CD4-positive, alpha-beta memory T cell (primary cell): Measurements from ENCODE around the gene HNRNPF. TPM values are rescaled to one million over a fixed set of nuclear protein-coding genes. Genes with fewer than 3 reads are reported as not detected.
"Not testable (repeated sequence)": the region's sequence is repeated elsewhere in the genome, so short reads cannot be mapped to it uniquely, and the experiment has no call there.

Experiments used
- CTCF ChIA-PET: fragments of 350-600 bp; sonication (Branson Sonifier 250); formaldehyde crosslinking; loops from one replicate; lab custom pipeline; 2021; ENCODE audit warnings: inconsistent platforms; ENCODE audit not compliant: partially characterized antibody; lab: Charles Lee
- POLR2A ChIA-PET: fragments of 350-600 bp; sonication (Branson Sonifier 250); formaldehyde crosslinking; loops from one replicate; lab custom pipeline; 2021; ENCODE audit not compliant: partially characterized antibody; lab: Charles Lee
- DNase-seq, 5 donors: peaks; one replicate each; pipeline versions ENCODE4 v3.0.0 to v3.0.0-alpha.2; 2020 to 2022; ENCODE audit warnings: mixed read lengths in 1 of 5
- H3K27ac ChIP-seq: one replicate; pipeline ENCODE4 v1.7.0; 2013; ENCODE audit warnings: low read depth, low read length
- H3K27me3 ChIP-seq: 2 replicates; pipeline ENCODE4 v1.7.0; 2013; ENCODE audit warnings: mild to moderate bottlenecking, low read length, moderate library complexity; ENCODE audit not compliant: insufficient read depth
- H3K36me3 ChIP-seq: 2 replicates; pipeline ENCODE4 v1.7.0; 2013; ENCODE audit warnings: mild to moderate bottlenecking, low read length, moderate library complexity; ENCODE audit not compliant: insufficient read depth
- H3K4me1 ChIP-seq: 2 replicates; pipeline ENCODE4 v1.7.0; 2013; ENCODE audit warnings: mild to moderate bottlenecking, low read length, moderate library complexity; ENCODE audit not compliant: insufficient read depth
- H3K4me3 ChIP-seq, 2 donors: one replicate each; pipeline ENCODE4 v1.7.0; 2013; ENCODE audit warnings: low read length in 2 of 2, mild to moderate bottlenecking in 1 of 2
- H3K9me3 ChIP-seq, 2 donors: one replicate each; pipeline ENCODE4 v1.7.0; 2013; ENCODE audit warnings: low read length in 2 of 2, control low read depth in 1 of 2; ENCODE audit not compliant: control insufficient read depth in 1 of 2
- H3K27ac Mint-ChIP-seq, 7 donors: one replicate each; pipeline ENCODE4 v1.8.0; 2020 to 2021; ENCODE audit warnings: mixed read lengths in 7 of 7, mild to moderate bottlenecking in 6 of 7, inconsistent platforms in 3 of 7, moderate library complexity in 3 of 7
- H3K27me3 Mint-ChIP-seq, 2 donors: one replicate each; pipeline ENCODE4 v1.8.0; 2020 to 2021; ENCODE audit warnings: mixed read lengths in 2 of 2
- H3K36me3 Mint-ChIP-seq, 2 donors: one replicate each; pipeline ENCODE4 v1.8.0; 2020 to 2021; ENCODE audit warnings: mixed read lengths in 2 of 2, inconsistent platforms in 1 of 2, mild to moderate bottlenecking in 1 of 2
- H3K4me1 Mint-ChIP-seq, 4 donors: one replicate each; pipeline ENCODE4 v1.8.0; 2020 to 2021; ENCODE audit warnings: mixed read lengths in 4 of 4, mild to moderate bottlenecking in 1 of 4
- H3K4me3 Mint-ChIP-seq, 8 donors: one replicate each; pipeline ENCODE4 v1.8.0; 2020 to 2021; ENCODE audit warnings: mixed read lengths in 8 of 8, mild to moderate bottlenecking in 7 of 8, moderate library complexity in 6 of 8, inconsistent platforms in 3 of 8
- H3K9me3 Mint-ChIP-seq, 8 donors: one replicate each; pipeline ENCODE4 v1.8.0; 2020 to 2021; ENCODE audit warnings: mixed read lengths in 8 of 8, mild to moderate bottlenecking in 5 of 8, inconsistent platforms in 3 of 8, moderate library complexity in 1 of 8
- intact Hi-C: fragments of 100-400 bp; cut with micrococcal nuclease; formaldehyde crosslinking; loops from one replicate; pipeline ENCODE4 v1.15.1; 2023
- polyA plus RNA-seq, 2 donors: library from polyadenylated mRNA; unstranded; fragments of 300-500 nt; fragmentation: Illumina TruSeq; gene quantifications; one replicate each; pipeline ENCODE4 v1.2.3, GENCODE V29; 2021
- total RNA-seq, 2 experiments: library from RNA; stranded (reverse); gene quantifications; one replicate each; pipeline ENCODE4 v1.2.3, GENCODE V29; 2021

HNRNPF gene
- 100 to 1,000 TPM; 204 to 206 TPM for total RNA-seq
- polyA plus RNA-seq: 100 to 1,000 TPM; 242 to 296 TPM

- H3K9me3 ChIP-seq: no peaks in the 10 kb centered on the region
- H3K4me1 Mint-ChIP-seq: peaks cover 10 to 43% (median 18%) of the 10 kb centered on the region in 4 donors
- H3K27ac ChIP-seq: peak within 1 kb of the TSS; percentile 100
- peak within 1 kb of the TSS; percentile 83 to 85 for H3K4me3 ChIP-seq
- H3K36me3 Mint-ChIP-seq: peaks cover 5 to 23% of the 10 kb centered on the region in 2 donors
- CTCF ChIA-PET: interaction anchor here (1.3 to 2.5 kb wide), 3 partner anchors 10 to 16 kb away, joined by 4 to 18 read pairs (median 5); no protein-coding TSS in a partner anchor
- H3K9me3 Mint-ChIP-seq: peaks cover 0 to 2% (median 0%) of the 10 kb centered on the region in 8 donors
- peak; percentile 94 to 98 (median 97) for DNase-seq
- H3K27me3 ChIP-seq: no peaks in the 10 kb centered on the region
- peak within 1 kb of the TSS; percentile 94 to 100 (median 98) for H3K4me3 Mint-ChIP-seq
- POLR2A ChIA-PET: interaction anchor here (0.8 to 11.9 kb wide), 12 partner anchors 11 to 270 kb away, joined by 3 to 250 read pairs (median 9); partner anchors contain the start of genes CSGALNACT2 and ZNF487
- no peaks in the 10 kb centered on the region for H3K27me3 Mint-ChIP-seq
- intact Hi-C loops: loop anchor here (1.0 to 5.0 kb wide), 6 partner anchors 11 to 772 kb away; partner anchors contain the start of genes ZNF239 and ZNF33B
- peak within 1 kb of the TSS; percentile 93 to 100 (median 99) for H3K27ac Mint-ChIP-seq
- peaks cover 28% of the 10 kb centered on the region for H3K4me1 ChIP-seq
- H3K36me3 ChIP-seq: no peaks in the 10 kb centered on the region
Observed at GRCh38 chr10:43408710-43409384, at the start of gene HNRNPF. HNRNPF (minus strand) TSS chr10:43409186; CDS start chr10:43387884, 21,302 bp downstream.

GRCh38 chr10:43458227-43458626, 49.2 kb upstream of the HNRNPF start:
- Mint-ChIP-seq H3K27me3 (no peaks in the 10 kb centered on the region), H3K27ac (peak overlapping the region; percentile 41 to 89 (median 72)), H3K36me3 (peaks cover 0 to 4% of the 10 kb centered on the region in 2 donors), H3K9me3 (no peaks in the 10 kb centered on the region), H3K4me3 (peak overlapping the region in 3 of 8 donors; percentile 21 to 31 (median 27)), H3K4me1 (peaks cover 33 to 53% (median 43%) of the 10 kb centered on the region in 4 donors)
- H3K27ac ChIP-seq: no peak overlapping the region
- H3K9me3 ChIP-seq: no peaks in the 10 kb centered on the region
- POLR2A ChIA-PET: no interaction called here
- no peaks in the 10 kb centered on the region for H3K36me3 ChIP-seq
- CTCF ChIA-PET: interaction anchor here (0.6 to 1.3 kb wide), 5 partner anchors 23 to 191 kb away, joined by 3 read pairs; partner anchors contain the start of gene RASGEF1A
- no peaks in the 10 kb centered on the region for H3K27me3 ChIP-seq
- no peak for DNase-seq
- peaks cover 30% of the 10 kb centered on the region for H3K4me1 ChIP-seq
- H3K4me3 ChIP-seq: no peak overlapping the region
- intact Hi-C loops: no loop called here

GRCh38 chr10:43456561-43456960, 47.6 kb upstream of the HNRNPF start:
- Mint-ChIP-seq H3K27ac (peak overlapping the region; percentile 96 to 100 (median 99)), H3K4me1 (peaks cover 42 to 63% (median 54%) of the 10 kb centered on the region in 4 donors), H3K4me3 (peak overlapping the region in 4 of 8 donors; percentile 11 to 31 (median 20))
- CTCF ChIA-PET: interaction anchor here (1.0 to 1.4 kb wide), 2 partner anchors 29 to 95 kb away, joined by 3 to 5 read pairs; no protein-coding TSS in a partner anchor
- intact Hi-C loops, H3K36me3 Mint-ChIP-seq, H3K9me3 Mint-ChIP-seq, H3K27me3 ChIP-seq, H3K36me3 ChIP-seq, H3K9me3 ChIP-seq, H3K27me3 Mint-ChIP-seq, DNase-seq: not testable (repeated sequence)
- Histone ChIP-seq H3K4me3 (peak overlapping the region in 1 of 2 donors; percentile 82), H3K4me1 (peaks cover 47% of the 10 kb centered on the region), H3K27ac (peak overlapping the region; percentile 86)
- POLR2A ChIA-PET: interaction anchor here (0.7 to 1.0 kb wide), 2 partner anchors 317 to 334 kb away, joined by 4 read pairs; no protein-coding TSS in a partner anchor

- CTCF ChIA-PET: interaction anchor here (0.9 to 1.1 kb wide), 3 partner anchors 9 to 105 kb away, joined by 3 to 4 read pairs (median 3); no protein-coding TSS in a partner anchor
- intact Hi-C loops, H3K36me3 ChIP-seq, DNase-seq, H3K36me3 Mint-ChIP-seq, H3K27me3 ChIP-seq, H3K9me3 ChIP-seq, H3K9me3 Mint-ChIP-seq, H3K27me3 Mint-ChIP-seq, POLR2A ChIA-PET: not testable (repeated sequence)
- Mint-ChIP-seq H3K4me1 (peaks cover 42 to 62% (median 54%) of the 10 kb centered on the region in 4 donors), H3K4me3 (peak overlapping the region; percentile 94 to 99 (median 98)), H3K27ac (peak overlapping the region in 6 of 7 donors; percentile 97 to 100 (median 99))
- H3K4me1 ChIP-seq: peaks cover 52% of the 10 kb centered on the region
- H3K27ac ChIP-seq: peak overlapping the region; percentile 86
- H3K4me3 ChIP-seq: peak overlapping the region in 1 of 2 donors; percentile 73
Observed at GRCh38 chr10:43454025-43454424, 45.0 kb upstream of the HNRNPF start.

- Mint-ChIP-seq H3K9me3 (no peaks in the 10 kb centered on the region), H3K27ac (peak overlapping the region; percentile 92 to 97 (median 94)), H3K36me3 (peaks cover 0 to 4% of the 10 kb centered on the region in 2 donors), H3K4me3 (peak overlapping the region in 7 of 8 donors; percentile 64 to 88 (median 83)), H3K27me3 (no peaks in the 10 kb centered on the region), H3K4me1 (peaks cover 37 to 56% (median 48%) of the 10 kb centered on the region in 4 donors)
- Histone ChIP-seq H3K4me3 (no peak overlapping the region), H3K4me1 (peaks cover 52% of the 10 kb centered on the region), H3K9me3 (no peaks in the 10 kb centered on the region), H3K27ac (peak overlapping the region; percentile 54), H3K36me3 (no peaks in the 10 kb centered on the region), H3K27me3 (no peaks in the 10 kb centered on the region)
- POLR2A ChIA-PET: interaction anchor here (0.9 to 2.1 kb wide), 3 partner anchors 26 to 316 kb away, joined by 5 to 9 read pairs (median 7); partner anchors contain the start of gene CSGALNACT2
- DNase-seq: no peak
- CTCF ChIA-PET: interaction anchor here (1.1 to 1.8 kb wide), 4 partner anchors 9 to 105 kb away, joined by 3 to 6 read pairs (median 4); no protein-coding TSS in a partner anchor
- intact Hi-C loops: no loop called here
Observed at GRCh38 chr10:43453266-43453831, 44.4 kb upstream of the HNRNPF start.

- intact Hi-C loops: loop anchor here (1.0 kb wide), 1 partner anchor 15 kb away; the partner anchor contains the start of gene ZNF487
- no peak for DNase-seq
- H3K9me3 ChIP-seq: no peaks in the 10 kb centered on the region
- Mint-ChIP-seq H3K4me3 (peak overlapping the region; percentile 70 to 88 (median 80)), H3K9me3 (peaks cover 0 to 3% (median 0%) of the 10 kb centered on the region in 8 donors), H3K4me1 (peaks cover 34 to 51% (median 44%) of the 10 kb centered on the region in 4 donors), H3K27ac (peak overlapping the region; percentile 92 to 97 (median 94)), H3K36me3 (peaks cover 4% of the 10 kb centered on the region in 2 donors), H3K27me3 (no peaks in the 10 kb centered on the region)
- peak overlapping the region; percentile 54 for H3K27ac ChIP-seq
- H3K27me3 ChIP-seq: no peaks in the 10 kb centered on the region
- peak overlapping the region in 1 of 2 donors; percentile 13 for H3K4me3 ChIP-seq
- peaks cover 52% of the 10 kb centered on the region for H3K4me1 ChIP-seq
- no peaks in the 10 kb centered on the region for H3K36me3 ChIP-seq
- CTCF ChIA-PET: interaction anchor here (0.7 to 1.8 kb wide), 8 partner anchors 8 to 48 kb away, joined by 3 to 6 read pairs (median 4); no protein-coding TSS in a partner anchor
- POLR2A ChIA-PET: interaction anchor here (0.9 to 2.2 kb wide), 10 partner anchors 25 to 315 kb away, joined by 3 to 16 read pairs (median 4); partner anchors contain the start of gene CSGALNACT2
Observed at GRCh38 chr10:43452356-43452914, 43.4 kb upstream of the HNRNPF start.
